ENCODE data around the gene C11orf21.

The C11orf21 gene

DNA sequence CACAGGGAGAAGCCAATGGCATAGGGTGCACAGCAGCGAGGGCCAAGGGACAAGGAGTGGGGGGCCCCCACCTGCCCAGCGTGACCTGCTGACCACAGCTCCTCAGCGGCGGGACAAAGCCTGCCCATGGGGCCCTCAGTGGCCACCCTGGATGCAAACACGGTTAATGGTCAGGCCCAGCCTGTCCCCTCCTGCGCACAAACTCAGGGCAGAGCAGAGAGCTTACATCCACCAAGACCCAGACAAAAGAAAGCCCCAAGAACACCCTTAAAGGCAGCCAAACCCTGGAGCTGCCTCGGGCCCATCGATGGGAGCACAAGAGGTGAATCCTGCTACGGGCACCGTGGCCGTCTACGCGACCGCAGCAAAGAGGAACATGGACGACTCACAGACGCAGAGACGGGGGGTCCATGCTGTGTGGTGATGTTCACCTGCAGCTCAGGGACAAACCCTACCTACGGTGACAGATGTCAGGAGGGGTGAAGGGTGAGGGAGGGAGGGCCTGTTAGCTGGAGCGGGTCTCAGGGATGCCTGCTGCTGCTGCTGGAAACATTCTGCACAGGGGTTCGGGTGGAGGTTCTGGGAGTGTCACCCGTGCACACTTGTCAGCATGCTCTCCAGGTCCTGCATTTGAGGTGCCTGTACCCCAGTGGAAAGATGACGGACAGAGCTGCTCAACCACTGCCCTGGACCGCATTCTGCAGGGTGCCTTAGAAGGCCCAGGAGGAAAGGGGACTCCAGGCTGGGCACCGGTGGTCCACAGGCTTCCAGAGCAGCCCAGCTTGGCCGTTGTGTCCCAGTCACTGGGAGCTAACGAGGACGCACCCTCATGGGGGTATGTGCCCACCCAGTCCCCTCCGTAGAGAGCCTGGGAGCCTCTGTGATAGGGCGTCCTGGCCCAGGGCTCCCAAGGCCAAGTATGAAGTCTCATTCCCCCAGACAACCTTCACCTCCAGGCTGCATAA is 42.9 kb downstream of the C11orf21 start:
- DNase-seq, result no peak

DNA sequence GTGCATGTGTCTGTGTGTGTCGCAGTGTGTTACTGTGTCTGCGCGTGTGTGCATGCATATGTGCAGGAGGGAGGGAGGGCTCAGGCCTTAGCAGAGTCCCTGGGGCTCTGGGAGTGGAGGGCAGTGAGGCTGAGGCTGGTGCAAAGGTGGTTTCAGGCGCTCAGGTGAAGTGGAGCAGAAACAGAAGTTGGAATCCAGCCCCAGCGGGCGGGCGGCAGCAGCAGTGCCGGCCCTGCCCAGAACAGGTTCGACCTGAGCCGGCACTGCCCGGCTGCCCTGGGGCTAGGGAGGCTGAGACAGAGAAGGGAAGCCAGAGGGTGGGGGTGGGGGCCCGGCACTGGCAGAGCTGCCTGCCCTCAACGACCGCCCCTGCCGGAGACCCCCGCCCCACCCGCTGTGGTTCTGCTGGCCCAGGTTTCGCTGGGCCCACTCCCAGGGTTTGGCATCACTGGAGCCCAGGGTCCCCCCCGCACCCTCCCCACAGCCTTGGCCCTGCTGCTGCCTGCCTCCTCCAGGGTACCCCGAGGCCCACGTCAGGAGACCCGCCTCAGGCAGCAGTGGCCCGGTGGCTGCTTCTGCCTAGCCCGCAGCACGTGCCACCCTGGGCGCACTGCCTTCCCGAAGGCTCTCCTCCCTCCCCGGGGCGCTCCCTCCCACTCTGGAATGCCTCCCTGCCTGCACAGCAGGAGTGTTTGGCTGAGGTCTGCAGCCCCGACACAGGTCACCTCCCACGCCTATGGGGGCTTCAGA is 44.6 kb downstream of the C11orf21 start:
- DNase-seq, result no peak

DNA sequence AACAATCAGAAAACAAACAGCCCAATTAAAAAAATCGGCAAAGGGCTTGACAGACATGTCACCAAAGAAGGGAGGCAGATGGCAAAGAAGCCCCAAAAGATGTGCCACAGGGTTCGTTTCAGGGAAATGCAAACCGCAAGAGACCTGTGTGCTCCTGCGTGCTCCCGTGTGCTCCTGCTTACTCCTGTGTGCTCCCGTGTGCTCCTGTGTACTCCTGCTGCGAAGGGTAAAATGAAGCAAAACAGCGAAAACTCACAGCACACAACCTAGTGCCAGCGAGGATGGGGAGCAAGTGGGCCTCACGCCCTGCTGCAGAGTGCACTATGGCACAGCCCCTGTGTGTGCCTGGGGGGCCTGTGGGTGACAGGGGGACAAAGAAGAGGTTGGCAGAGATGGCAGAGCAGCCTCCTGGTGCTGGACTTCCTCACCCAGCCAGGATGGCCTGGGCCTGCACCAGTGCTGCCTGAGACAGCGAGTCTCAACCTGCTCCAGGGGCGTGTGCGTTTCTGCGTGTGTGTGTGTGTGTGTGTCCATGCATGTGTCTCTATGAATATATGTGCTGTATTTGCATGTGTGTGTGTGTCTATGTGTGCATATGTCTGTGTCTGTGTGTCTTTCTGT is 45.3 kb downstream of the C11orf21 start:
- DNase-seq, result no peak

DNA sequence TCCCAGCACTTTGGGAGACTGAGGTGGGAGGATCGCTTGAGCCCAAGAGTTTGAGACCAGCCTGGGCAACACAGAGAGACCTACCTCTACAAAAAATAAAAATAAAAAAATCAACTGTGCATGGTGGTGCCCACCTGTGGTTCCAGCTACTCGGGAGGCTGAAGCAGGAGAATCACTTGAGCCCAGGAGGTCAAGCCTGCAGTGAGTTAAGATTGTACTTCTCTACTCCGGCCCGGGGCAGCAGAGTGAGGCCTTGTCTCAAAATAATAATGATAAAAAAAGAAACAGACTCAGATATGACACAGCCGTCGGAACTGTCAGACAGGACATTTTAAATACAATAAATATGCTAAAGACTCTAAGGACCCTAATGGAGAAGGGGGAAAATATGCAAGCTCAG is 49.7 kb downstream of the C11orf21 start:
- DNase-seq, result no peak

DNA sequence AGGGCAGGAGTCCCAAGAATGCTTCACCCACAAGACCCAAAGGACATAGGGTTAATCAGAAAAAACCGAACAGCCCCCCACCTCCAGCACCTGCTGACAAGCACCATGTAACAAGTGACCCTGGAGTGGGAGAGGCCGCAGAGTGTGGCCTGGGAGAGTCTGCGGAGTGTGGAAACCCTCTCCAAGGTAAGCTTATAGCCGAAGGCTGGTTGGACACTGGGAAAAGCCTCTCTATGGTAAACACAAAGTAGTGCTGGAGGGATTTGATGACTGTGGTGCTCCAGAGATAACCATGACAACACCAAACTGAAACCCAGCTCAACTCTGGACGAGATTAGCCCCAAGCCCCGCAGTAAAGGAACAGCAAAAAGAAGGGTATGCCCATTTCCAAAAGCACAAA is 50.6 kb downstream of the C11orf21 start:
- DNase-seq, result no peak

DNA sequence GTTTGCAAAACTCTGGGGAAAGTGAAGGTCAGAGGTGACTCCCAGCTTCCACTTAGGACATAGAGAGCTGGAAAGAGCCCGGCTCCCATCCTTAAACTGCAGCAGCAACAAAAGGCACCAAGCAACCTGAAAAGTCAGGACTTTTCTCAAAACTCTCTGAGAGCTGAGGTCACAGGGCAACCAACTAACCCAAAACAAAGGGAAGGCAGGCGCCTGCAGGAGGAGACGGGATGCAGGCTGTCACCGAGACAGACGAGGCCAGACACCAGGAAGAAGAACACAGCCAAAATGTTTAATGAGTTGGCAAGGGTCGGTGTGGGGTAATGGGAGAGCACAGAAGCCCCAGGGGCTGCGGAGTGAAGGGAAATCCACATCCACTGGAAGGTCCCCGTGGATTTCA is 51.2 kb downstream of the C11orf21 start:
- DNase-seq, result no peak

DNA sequence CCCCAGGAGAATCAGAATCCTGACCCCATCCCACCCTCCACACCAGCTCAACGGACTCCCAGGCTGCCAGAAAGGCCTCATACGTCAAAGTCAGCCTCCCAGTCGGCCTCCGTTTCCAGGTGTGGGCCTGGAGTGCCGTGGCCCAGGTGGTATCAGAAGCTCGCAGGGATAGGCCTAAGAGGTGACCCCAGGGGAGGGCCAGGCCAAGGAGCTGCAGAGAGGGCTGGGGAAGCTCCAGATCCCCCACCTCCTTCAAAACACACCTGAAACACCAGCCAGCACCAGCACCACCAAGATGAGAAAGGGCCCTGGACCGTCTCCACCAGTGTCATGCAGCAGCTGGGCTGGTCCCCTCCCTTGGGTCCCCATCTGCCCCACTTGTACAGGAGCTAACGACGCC is 51.7 kb downstream of the C11orf21 start:
- no peak for DNase-seq

DNA sequence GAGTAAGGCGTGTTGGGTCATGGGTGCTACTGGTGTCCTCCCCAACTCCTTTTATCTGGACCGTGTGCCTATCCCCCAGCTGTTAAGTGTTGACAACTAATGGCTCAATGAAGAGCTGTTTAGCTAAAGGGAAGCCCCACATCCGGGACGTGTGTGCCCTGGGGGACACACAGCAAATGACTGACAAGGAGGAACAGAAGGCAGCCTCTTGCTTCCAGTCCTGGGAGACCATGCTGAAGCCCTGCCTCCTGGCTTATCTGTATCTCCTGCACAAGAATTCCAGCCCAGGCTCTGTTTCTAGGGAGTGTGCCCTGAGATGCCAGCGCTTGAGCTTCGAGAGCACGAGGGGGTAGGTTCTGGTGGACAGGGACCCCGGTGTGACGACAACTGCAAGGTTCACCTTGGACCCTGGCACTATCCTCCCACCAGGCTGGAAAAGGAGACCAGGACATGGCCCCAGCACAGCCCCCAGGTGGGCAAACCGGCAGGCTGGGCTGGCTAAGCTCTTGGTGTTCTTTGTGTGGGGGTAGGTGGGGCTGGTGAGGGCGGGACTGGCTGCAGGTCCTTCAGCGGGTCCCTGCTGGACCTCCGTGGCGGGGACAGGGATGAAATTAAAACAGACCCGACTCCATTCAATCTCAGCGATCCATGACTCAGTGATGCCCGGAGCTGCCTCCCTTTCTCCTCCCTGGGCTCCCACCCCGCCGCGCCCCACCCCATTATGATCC is 52.4 kb downstream of the C11orf21 start:
- no peak for DNase-seq

DNA sequence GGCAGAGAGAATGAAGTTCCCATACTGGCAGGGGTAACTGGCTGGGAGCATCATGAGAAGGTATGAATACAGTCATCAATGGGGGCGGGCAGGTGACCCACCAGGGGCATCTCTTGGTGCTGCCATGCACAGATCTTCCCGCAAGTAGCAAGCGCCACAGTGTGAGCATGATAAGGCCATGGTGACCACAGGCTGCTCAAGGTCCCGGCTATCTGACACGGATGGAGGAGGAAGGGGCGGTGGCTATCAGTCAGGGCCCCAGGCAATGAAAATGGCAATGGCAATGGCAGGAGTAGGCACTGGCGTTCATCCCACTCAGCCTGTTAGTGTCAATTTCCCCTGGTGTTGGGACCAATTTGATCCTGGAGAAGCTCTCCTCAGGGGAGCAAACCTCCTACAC is 53.0 kb downstream of the C11orf21 start:
- DNase-seq, result no peak

DNA sequence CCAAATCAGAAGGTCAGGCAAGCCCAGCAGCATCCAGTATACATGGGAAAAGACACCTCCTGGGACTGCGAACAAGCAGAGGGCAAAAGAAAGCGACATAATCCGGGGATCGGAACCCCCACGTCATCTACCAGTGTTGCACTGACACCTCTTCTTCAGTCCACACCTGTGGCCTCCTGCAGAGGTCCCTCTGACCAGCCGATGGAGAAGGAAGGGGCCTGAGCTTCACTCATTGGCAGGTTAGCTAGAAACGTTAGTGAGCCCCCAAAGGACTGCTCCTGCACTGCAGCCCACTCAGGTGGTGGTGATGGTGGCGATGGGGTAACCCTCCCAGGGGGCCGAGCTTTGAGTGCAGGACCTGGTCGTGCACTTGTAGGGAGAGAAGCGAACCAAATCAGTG is 53.5 kb downstream of the C11orf21 start:
- DNase-seq, result no peak

DNA sequence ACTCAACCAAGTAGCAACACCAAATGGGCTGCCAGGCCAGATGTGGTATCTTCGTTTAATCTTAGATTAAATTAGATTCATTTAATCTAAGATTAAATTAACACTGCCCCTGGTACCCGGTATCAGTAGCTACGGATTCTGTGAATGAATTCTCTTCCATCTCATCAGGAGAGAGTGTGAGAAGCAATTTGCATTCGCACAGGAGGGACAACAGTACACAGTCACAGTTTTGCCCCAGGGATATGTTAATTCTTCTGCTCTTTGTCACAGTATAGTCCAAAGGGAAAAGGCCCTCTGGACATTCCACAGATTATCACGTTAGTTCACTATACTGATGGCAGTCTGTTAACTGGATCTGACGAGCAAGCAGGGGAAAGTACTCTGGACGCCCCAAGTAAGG is 54.2 kb downstream of the C11orf21 start:
- DNase-seq, result no peak

All from KG1 (cell line).